ENCODE data around the gene ETS1. TPM values are rescaled to one million over a fixed set of nuclear protein-coding genes. Genes with fewer than 3 reads are reported as not detected.

Gene ETS1
- total RNA-seq, 1 donor: 67.3 TPM

GRCh38 chr11:128627666-128628324 lies 40.4 kb upstream of the ETS1 start:
- H3K27ac ChIP-seq (ENCODE audit: low read depth, low read length): no peak overlapping the region
- H3K9me3 ChIP-seq (ENCODE audit: low read depth, low read length): no peaks in the 10 kb centered on the region
- H3K4me3 ChIP-seq (ENCODE audit: insufficient read depth, low read length): no peak overlapping the region
- no peaks in the 10 kb centered on the region for H3K27me3 ChIP-seq (ENCODE audit: insufficient read depth, low read length)
- H3K79me2 ChIP-seq (ENCODE audit: insufficient read depth, low read length): no peaks in the 10 kb centered on the region
- no peak for TF ChIP-seq CTCF (IDR thresholded peaks at IDR 0.05; ENCODE audit: extremely low read depth, low read depth, low read length)
- H2AFZ ChIP-seq (ENCODE audit: low read length): no peak overlapping the region
- H3K36me3 ChIP-seq (ENCODE audit: insufficient read depth, low read length): no peaks in the 10 kb centered on the region
- no peak for DNase-seq (ENCODE audit: insufficient read length, low spot score, missing footprints)
- no peak overlapping the region for H3K4me2 ChIP-seq (ENCODE audit: insufficient read depth, low read length)
- peaks cover 7% of the 10 kb centered on the region for H3K4me1 ChIP-seq (ENCODE audit: insufficient read depth, low read length)
- H4K20me1 ChIP-seq (ENCODE audit: insufficient read depth, low read length): no peaks in the 10 kb centered on the region

- H4K20me1 ChIP-seq (ENCODE audit: insufficient read depth, low read length): no peaks in the 10 kb centered on the region
- no peak overlapping the region for H3K27ac ChIP-seq (ENCODE audit: low read depth, low read length)
- no peak overlapping the region for H3K4me3 ChIP-seq (ENCODE audit: insufficient read depth, low read length)
- no peaks in the 10 kb centered on the region for H3K9me3 ChIP-seq (ENCODE audit: low read depth, low read length)
- H3K36me3 ChIP-seq (ENCODE audit: insufficient read depth, low read length): no peaks in the 10 kb centered on the region
- H3K4me2 ChIP-seq (ENCODE audit: insufficient read depth, low read length): no peak overlapping the region
- no peak for TF ChIP-seq CTCF (IDR thresholded peaks at IDR 0.05; ENCODE audit: extremely low read depth, low read depth, low read length)
- no peaks in the 10 kb centered on the region for H3K27me3 ChIP-seq (ENCODE audit: insufficient read depth, low read length)
- no peak overlapping the region for H2AFZ ChIP-seq (ENCODE audit: low read length)
- peaks cover 10% of the 10 kb centered on the region for H3K4me1 ChIP-seq (ENCODE audit: insufficient read depth, low read length)
- DNase-seq (ENCODE audit: insufficient read length, low spot score, missing footprints): no peak
- H3K79me2 ChIP-seq (ENCODE audit: insufficient read depth, low read length): no peaks in the 10 kb centered on the region
Measured at GRCh38 chr11:128626913-128627665, 39.7 kb upstream of the ETS1 start.

- DNase-seq (ENCODE audit: insufficient read length, low spot score, missing footprints): no peak
- H4K20me1 ChIP-seq (ENCODE audit: insufficient read depth, low read length): no peaks in the 10 kb centered on the region
- H3K4me1 ChIP-seq (ENCODE audit: insufficient read depth, low read length): peaks cover 15% of the 10 kb centered on the region
- H3K4me3 ChIP-seq (ENCODE audit: insufficient read depth, low read length): no peak overlapping the region
- no peaks in the 10 kb centered on the region for H3K79me2 ChIP-seq (ENCODE audit: insufficient read depth, low read length)
- no peak overlapping the region for H3K27ac ChIP-seq (ENCODE audit: low read depth, low read length)
- H2AFZ ChIP-seq (ENCODE audit: low read length): no peak overlapping the region
- TF ChIP-seq CTCF (IDR thresholded peaks at IDR 0.05; ENCODE audit: extremely low read depth, low read depth, low read length): no peak
- no peaks in the 10 kb centered on the region for H3K36me3 ChIP-seq (ENCODE audit: insufficient read depth, low read length)
- no peaks in the 10 kb centered on the region for H3K9me3 ChIP-seq (ENCODE audit: low read depth, low read length)
- no peaks in the 10 kb centered on the region for H3K27me3 ChIP-seq (ENCODE audit: insufficient read depth, low read length)
- H3K4me2 ChIP-seq (ENCODE audit: insufficient read depth, low read length): no peak overlapping the region
Measured at GRCh38 chr11:128625746-128626145, 38.4 kb upstream of the ETS1 start.

- Histone ChIP-seq H3K79me2 (ENCODE audit: insufficient read depth, low read length) (no peaks in the 10 kb centered on the region), H3K4me2 (ENCODE audit: insufficient read depth, low read length) (no peak overlapping the region), H3K27me3 (ENCODE audit: insufficient read depth, low read length) (no peaks in the 10 kb centered on the region), H3K4me3 (ENCODE audit: insufficient read depth, low read length) (no peak overlapping the region), H4K20me1 (ENCODE audit: insufficient read depth, low read length) (no peaks in the 10 kb centered on the region), H3K27ac (ENCODE audit: low read depth, low read length) (no peak overlapping the region), H2AFZ (ENCODE audit: low read length) (no peak overlapping the region), H3K9me3 (ENCODE audit: low read depth, low read length) (no peaks in the 10 kb centered on the region), H3K4me1 (ENCODE audit: insufficient read depth, low read length) (peaks cover 11% of the 10 kb centered on the region), H3K36me3 (ENCODE audit: insufficient read depth, low read length) (no peaks in the 10 kb centered on the region)
- DNase-seq (ENCODE audit: insufficient read length, low spot score, missing footprints): no peak
- no peak for TF ChIP-seq CTCF (IDR thresholded peaks at IDR 0.05; ENCODE audit: extremely low read depth, low read depth, low read length)
Measured at GRCh38 chr11:128625326-128625725, 38.0 kb upstream of the ETS1 start.
